Endothelial cell of umbilical vein (primary cell): ENCODE data around the gene FBL. TPM values are rescaled to one million over a fixed set of nuclear protein-coding genes. Genes with fewer than 3 reads are reported as not detected.
"Not testable (repeated sequence)": the region's sequence is repeated elsewhere in the genome, so short reads cannot be mapped to it uniquely, and the experiment has no call there.

ENCODE experiments used
- BruUV-seq: library from RNA; stranded (reverse); fragments of 400-500 nt; replicated peaks from 2 replicates; lab custom pipeline; 2021; lab: Mats Ljungman, UMichigan
- CTCF ChIA-PET: fragments of 300-600, 350-600 bp; sonication (Branson Sonifier 250); formaldehyde crosslinking; loops from one replicate; lab custom pipeline; 2021; ENCODE audit warnings: antibody characterized with exemption, inconsistent platforms; lab: Charles Lee
- POLR2A ChIA-PET: fragments of 300-600, 350-600 bp; sonication (Branson Sonifier 250); formaldehyde crosslinking; loops from one replicate; lab custom pipeline; 2021; ENCODE audit warnings: antibody characterized with exemption, inconsistent platforms; lab: Charles Lee
- DNase-seq: peaks from one replicate; pipeline ENCODE4 v3.0.0-alpha.2; 2011; ENCODE audit warnings: low read depth, low spot score
- FAIRE-seq: peaks from 2 replicates; lab custom pipeline; 2011; peaks lifted over from hg19 to GRCh38; lab: Jason Lieb, UNC
- H2AFZ ChIP-seq: 2 replicates; pipeline ENCODE4 v1.6.0; 2012; ENCODE audit warnings: low read depth, low read length, control low read depth, inconsistent platforms
- H3K27ac ChIP-seq: 2 replicates; pipeline ENCODE4 v1.5.1; 2011; ENCODE audit warnings: low read depth, mild to moderate bottlenecking, control low read depth, low read length, moderate library complexity; ENCODE audit not compliant: insufficient read depth
- H3K27me3 ChIP-seq, 2 experiments: 2 replicates each; pipeline versions ENCODE4 v1.6.0 to v1.6.1; 2011; ENCODE audit warnings: low read length in 2 of 2, mixed read lengths in 1 of 2; ENCODE audit not compliant: control insufficient read depth in 2 of 2, insufficient read depth in 2 of 2
- H3K36me3 ChIP-seq, 2 experiments: 2 replicates in 1 of 2; 3 replicates in 1 of 2; pipeline ENCODE4 v1.5.1; 2011; ENCODE audit warnings: low read length in 2 of 2, mild to moderate bottlenecking in 1 of 2, moderate library complexity in 1 of 2; ENCODE audit not compliant: control insufficient read depth in 2 of 2, insufficient read depth in 2 of 2; ENCODE audit errors: extremely low read depth in 1 of 2
- H3K4me1 ChIP-seq: 3 replicates; pipeline ENCODE4 v1.5.1; 2011; ENCODE audit warnings: mild to moderate bottlenecking, low read length; ENCODE audit not compliant: control insufficient read depth, insufficient read depth; ENCODE audit errors: extremely low read depth
- H3K4me2 ChIP-seq: 2 replicates; pipeline ENCODE4 v1.6.1; 2011; ENCODE audit warnings: low read length, control low read depth, mixed read lengths; ENCODE audit not compliant: insufficient read depth
- H3K4me3 ChIP-seq, 3 experiments: fragments of 200-600 bp in 1 of 3; sonication (generic), shearing (Covaris generic) in 1 of 3; replicated peaks in 1 of 3; 2 replicates each; pipeline ENCODE4 v1.5.1; 2011 to 2016; ENCODE audit warnings: control low read depth in 3 of 3, low read length in 3 of 3, mild to moderate bottlenecking in 2 of 3, inconsistent platforms in 1 of 3, low read depth in 1 of 3, moderate library complexity in 1 of 3; ENCODE audit not compliant: insufficient read depth in 1 of 3
- H3K79me2 ChIP-seq: 2 replicates; pipeline ENCODE4 v1.6.0; 2012; ENCODE audit warnings: low read length, inconsistent platforms; ENCODE audit not compliant: control insufficient read depth, insufficient read depth
- H3K9ac ChIP-seq: replicated peaks from 2 replicates; pipeline ENCODE3; 2011; ENCODE audit warnings: low read length, control low read depth; ENCODE audit not compliant: insufficient read depth; ENCODE audit errors: extremely low read depth
- H3K9me1 ChIP-seq: replicated peaks from 3 replicates; pipeline ENCODE4 v1.6.0; 2011; ENCODE audit warnings: mild to moderate bottlenecking, low read length; ENCODE audit not compliant: control insufficient read depth, insufficient read depth; ENCODE audit errors: extremely low read depth
- H3K9me3 ChIP-seq: replicated peaks from 2 replicates; pipeline ENCODE4 v1.5.1; 2012; ENCODE audit warnings: low read length, inconsistent platforms; ENCODE audit not compliant: control insufficient read depth, insufficient read depth
- H4K20me1 ChIP-seq: replicated peaks from 2 replicates; pipeline ENCODE3; 2011; ENCODE audit warnings: mild to moderate bottlenecking, low read length; ENCODE audit not compliant: control insufficient read depth, insufficient read depth; ENCODE audit errors: extremely low read depth
- dilution Hi-C: fragments of 300-500 bp; cut with MboI; formaldehyde crosslinking; loops from one replicate; pipeline ENCODE4 v1.15.0; 2019; ENCODE audit warnings: low sequenced_read_pairs; ENCODE audit not compliant: extremely low pct_ligation_motif_present
- intact Hi-C: fragments of 100-400 bp; cut with micrococcal nuclease; formaldehyde crosslinking; loops from one replicate; pipeline ENCODE4 v1.10.0; 2022
- polyA plus RNA-seq, 4 experiments: library from polyadenylated mRNA; depleted of rRNA in 3 of 4; stranded (reverse) in 3 of 4; unstranded in 1 of 4; fragments of >200 nt; gene quantifications; 2 replicates each; pipeline versions ENCODE4 v1.2.1 to v1.2.3, GENCODE V29; 2011 to 2012; ENCODE audit warnings: missing spikeins in 1 of 4
- total RNA-seq: library from RNA; stranded (reverse); gene quantifications from 2 replicates; pipeline ENCODE4 v1.2.3, GENCODE V29; 2021

Gene FBL
- total and polyA plus RNA-seq, 2 donors (not counting 3 experiments of a cell fraction or from before 2014, with no cell fraction given): 271 to 473 TPM

- intact Hi-C loops, DNase-seq, H2AFZ ChIP-seq, dilution Hi-C loops, H3K9me3 ChIP-seq, CTCF ChIA-PET, H3K4me1 ChIP-seq, H3K4me3 ChIP-seq, H3K36me3 ChIP-seq, H4K20me1 ChIP-seq, H3K27me3 ChIP-seq, BruUV-seq, POLR2A ChIA-PET, H3K27ac ChIP-seq, H3K79me2 ChIP-seq, H3K9ac ChIP-seq, H3K9me1 ChIP-seq, FAIRE-seq, H3K4me2 ChIP-seq: not testable (repeated sequence)
Observed at GRCh38 chr19:39887456-39887951, 41.3 kb upstream of the FBL start.

- H3K9me3 ChIP-seq, H3K4me3 ChIP-seq, dilution Hi-C loops, H3K4me1 ChIP-seq, BruUV-seq, H3K36me3 ChIP-seq, H3K27ac ChIP-seq, FAIRE-seq, H3K9ac ChIP-seq, H3K79me2 ChIP-seq, H3K27me3 ChIP-seq, DNase-seq, H4K20me1 ChIP-seq, intact Hi-C loops, H3K4me2 ChIP-seq, H3K9me1 ChIP-seq, H2AFZ ChIP-seq, POLR2A ChIA-PET, CTCF ChIA-PET: not testable (repeated sequence)
Observed at GRCh38 chr19:39885821-39886554, 39.8 kb upstream of the FBL start.

GRCh38 chr19:39884721-39885120, 38.5 kb upstream of the FBL start:
- POLR2A ChIA-PET, H3K79me2 ChIP-seq, H3K9me1 ChIP-seq, H3K4me3 ChIP-seq, DNase-seq, CTCF ChIA-PET, H3K36me3 ChIP-seq, FAIRE-seq, H3K9me3 ChIP-seq, H4K20me1 ChIP-seq, H3K27me3 ChIP-seq, H2AFZ ChIP-seq, H3K9ac ChIP-seq, BruUV-seq, H3K4me2 ChIP-seq, H3K27ac ChIP-seq, H3K4me1 ChIP-seq, dilution Hi-C loops, intact Hi-C loops: not testable (repeated sequence)

- POLR2A ChIA-PET, H3K9me3 ChIP-seq, H4K20me1 ChIP-seq, H2AFZ ChIP-seq, dilution Hi-C loops, BruUV-seq, H3K27ac ChIP-seq, FAIRE-seq, H3K4me1 ChIP-seq, H3K27me3 ChIP-seq, H3K36me3 ChIP-seq, H3K9me1 ChIP-seq, H3K79me2 ChIP-seq, H3K4me2 ChIP-seq, H3K4me3 ChIP-seq, intact Hi-C loops, H3K9ac ChIP-seq, DNase-seq, CTCF ChIA-PET: not testable (repeated sequence)
Observed at GRCh38 chr19:39882645-39883044, 36.5 kb upstream of the FBL start.
